Right cardiac atrium (tissue), 5 donors: ENCODE results near the gene OCIAD2. TPM values are rescaled to one million over a fixed set of nuclear protein-coding genes. Genes with fewer than 3 reads are reported as not detected.

Experiments used
- ATAC-seq, 2 donors: fragments of 200-7000 bp; cut with Tn5 transposase; one replicate each; pipeline versions ENCODE4 v1.8.0 to v1.9.1; 2020; ENCODE audit warnings: moderate library complexity in 2 of 2, mild to moderate bottlenecking in 1 of 2
- DNase-seq, 3 donors: peaks; one replicate each; pipeline ENCODE4 v3.0.0-alpha.2; 2020
- H3K27ac ChIP-seq: one replicate; pipeline ENCODE4 v1.5.1; 2013; ENCODE audit warnings: mild to moderate bottlenecking, low read length, control low read depth, moderate library complexity
- H3K27me3 ChIP-seq: one replicate; pipeline ENCODE4 v1.6.1; 2013; ENCODE audit not compliant: control insufficient read depth, insufficient read depth
- H3K4me1 ChIP-seq: one replicate; pipeline ENCODE4 v1.6.1; 2013; ENCODE audit warnings: low read length; ENCODE audit not compliant: control insufficient read depth, insufficient read depth
- H3K4me3 ChIP-seq: one replicate; pipeline ENCODE4 v1.5.1; 2013; ENCODE audit warnings: low read length, control low read depth
- H3K9me3 ChIP-seq: one replicate; pipeline ENCODE4 v1.6.1; 2013; ENCODE audit warnings: low read length; ENCODE audit not compliant: control insufficient read depth
- WGBS: extraction: QIAGEN DNeasy Blood & Tissue Kit; methylation state at CpG from one replicate; pipeline ENCODE4 v1.1.7; 2013; 5-methylcytosine and 5-hydroxymethylcytosine counted together
- intact Hi-C, 4 donors: fragments of 100-400 bp; cut with DNase I; formaldehyde crosslinking; loops; one replicate each; pipeline versions ENCODE4 v1.11.0 to v1.14.0; 2022 to 2023
- polyA plus RNA-seq: library from polyadenylated mRNA; stranded (reverse); fragments of 200-250 nt; gene quantifications from one replicate; pipeline ENCODE4 v1.2.3, GENCODE V29; 2013
- total RNA-seq, 4 donors: library from RNA; stranded (reverse); fragmentation: NEBNext Ultra II Directional; extraction: Animal tissue kit (Norgen Biotek cat#: 25700); gene quantifications; one replicate each; pipeline ENCODE4 v1.2.1, GENCODE V29; 2021
- donor health status: healthy with polysubstance abuse.
- donor health status: DM: no; HTN: yes; CAD: no.
- donor health status: DM: no; HTN: no; CAD: no.
- donor health status: DM: no; HTN: yes; CAD: no; lungs with severe emphysema.
- donor health status: DM: yes; HTN: yes; CAD: no.

The OCIAD2 gene
- total and polyA plus RNA-seq, 5 donors: 12.5 to 21.4 (median 15.8) TPM

DNA sequence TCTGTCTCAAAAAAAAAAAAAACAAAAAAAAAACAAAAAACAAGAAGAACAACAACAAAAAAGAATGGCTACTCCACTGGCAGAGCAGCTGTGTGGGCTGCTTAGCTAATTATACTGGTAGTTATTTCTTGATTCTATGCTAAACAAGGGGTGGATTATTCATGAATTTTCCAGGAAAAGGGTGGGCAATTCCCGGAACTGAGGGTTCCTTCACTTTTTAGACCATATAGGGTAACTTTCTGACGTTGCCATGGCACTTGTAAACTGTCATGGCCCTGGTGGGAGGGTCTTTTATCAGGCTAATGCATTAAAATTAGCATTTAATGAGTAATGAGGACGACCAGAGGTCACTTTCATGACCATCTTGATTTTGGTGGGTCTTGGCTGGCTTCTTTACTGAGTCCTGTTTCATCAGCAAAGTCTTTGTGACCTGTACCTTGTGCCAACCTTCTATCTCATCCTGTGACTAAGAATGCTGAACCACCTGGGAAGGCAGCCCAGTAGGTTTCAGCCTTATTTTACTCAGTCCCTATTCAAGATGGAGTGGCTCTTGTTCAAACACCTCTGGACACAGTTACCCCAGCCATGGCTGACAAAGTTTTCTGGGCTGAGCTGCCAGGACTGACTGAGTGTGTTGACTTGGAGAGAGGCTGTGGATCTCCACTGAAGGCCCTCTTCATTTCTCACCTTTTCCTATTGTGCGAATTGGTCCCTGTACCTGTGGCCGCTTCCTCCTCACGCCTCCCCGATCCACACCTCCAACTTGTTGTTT lies 1.3 kb upstream of the OCIAD2 start:
- no peak overlapping the region for H3K27ac ChIP-seq
- H3K4me1 ChIP-seq: no peaks in the 10 kb centered on the region
- ATAC-seq (no peak), DNase-seq (no peak)
- no peaks in the 10 kb centered on the region for H3K9me3 ChIP-seq
- H3K4me3 ChIP-seq: no peak overlapping the region
- no peaks in the 10 kb centered on the region for H3K27me3 ChIP-seq
- WGBS: 86% methylated on average over 7 of the region's 7 CpGs
- intact Hi-C loops: no loop called here

DNA sequence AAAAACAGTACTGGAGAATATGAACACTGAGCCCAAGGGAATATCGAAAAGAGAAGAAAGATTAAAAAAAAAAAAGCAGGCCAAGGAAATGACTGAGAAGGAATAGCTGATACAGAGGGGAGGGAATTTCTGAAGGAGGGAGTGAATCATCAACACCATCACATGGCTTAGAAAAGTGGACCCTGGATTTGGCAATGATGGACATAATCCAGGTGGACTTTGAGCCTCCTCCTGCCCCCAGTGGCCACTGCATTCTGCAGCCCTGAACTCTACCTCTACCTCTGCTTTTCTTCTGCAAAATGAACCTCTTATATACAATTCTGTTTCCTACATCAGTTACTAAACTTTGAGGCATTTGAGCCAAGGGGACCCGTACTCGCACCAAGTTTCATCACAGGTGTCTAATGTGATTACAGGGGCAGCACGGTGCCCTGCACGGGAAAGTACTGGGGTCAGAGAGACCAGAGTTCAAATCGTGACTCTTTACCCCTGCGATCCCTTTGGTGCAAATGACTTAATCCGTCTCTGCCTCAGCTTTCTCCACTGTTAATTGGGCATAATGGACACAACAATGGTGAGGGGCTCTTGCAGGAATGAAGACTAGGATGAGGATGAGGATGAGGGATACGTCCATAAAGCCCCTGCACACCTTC lies 1.1 kb downstream of the OCIAD2 start:
- no peaks in the 10 kb centered on the region for H3K4me1 ChIP-seq
- 83% methylated on average over 9 of the region's 9 CpGs for WGBS
- H3K27ac ChIP-seq: no peak overlapping the region
- no peaks in the 10 kb centered on the region for H3K27me3 ChIP-seq
- DNase-seq: no peak
- no peak for ATAC-seq
- no peak overlapping the region for H3K4me3 ChIP-seq
- intact Hi-C loops: no loop called here
- H3K9me3 ChIP-seq: no peaks in the 10 kb centered on the region

DNA sequence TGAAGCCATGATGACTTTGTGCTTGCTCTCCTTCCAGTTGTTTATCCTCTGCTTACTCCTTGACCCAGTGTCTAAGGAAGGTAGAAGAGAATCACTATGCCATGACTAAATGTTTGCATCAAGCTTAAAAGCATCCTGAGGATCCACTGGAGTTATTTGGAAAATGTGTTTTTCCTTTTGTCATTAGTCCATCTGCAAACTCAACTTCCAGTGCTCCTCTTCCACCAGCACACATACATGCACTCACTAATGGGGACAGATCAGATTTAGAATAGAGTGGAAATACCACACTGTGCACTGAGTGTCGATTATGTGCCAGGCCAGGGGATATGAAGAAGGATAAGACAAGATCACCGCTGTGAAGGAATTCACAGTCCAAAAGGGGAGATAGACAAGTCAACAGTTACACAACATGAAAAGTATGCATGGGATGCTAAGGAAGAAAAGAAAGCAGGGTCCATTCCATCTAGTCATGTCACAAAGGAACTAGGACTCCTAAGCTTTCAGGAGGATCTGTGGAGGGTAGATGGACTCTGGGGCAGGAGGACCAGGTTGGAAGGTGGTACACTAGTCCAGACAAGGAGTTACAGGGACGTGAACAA lies 1.9 kb downstream of the OCIAD2 start:
- Histone ChIP-seq H3K9me3 (no peaks in the 10 kb centered on the region), H3K4me1 (no peaks in the 10 kb centered on the region), H3K27ac (no peak overlapping the region), H3K27me3 (no peaks in the 10 kb centered on the region), H3K4me3 (no peak overlapping the region)
- ATAC-seq (no peak), DNase-seq (no peak)
- WGBS: 64% methylated on average over 3 of the region's 3 CpGs
- intact Hi-C loops: no loop called here

DNA sequence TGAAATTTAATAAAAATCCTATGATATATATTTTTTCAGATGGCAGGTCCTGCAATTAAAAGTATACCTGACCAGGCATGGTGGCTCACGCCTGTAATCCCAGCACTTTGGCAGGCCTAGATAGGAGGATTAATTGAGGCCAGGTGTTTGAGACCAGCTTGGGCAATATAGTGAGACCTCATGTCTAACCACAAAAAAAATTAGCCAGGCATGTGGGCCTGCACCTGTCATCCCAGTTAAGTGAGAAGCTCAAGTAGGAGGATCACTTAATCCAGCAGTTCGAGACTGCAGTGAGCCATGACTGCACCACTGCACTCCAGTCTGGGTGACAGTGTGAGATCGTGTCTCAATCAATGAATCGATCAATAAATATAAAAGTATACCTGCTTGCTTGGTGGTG lies 2.5 kb downstream of the OCIAD2 start:
- 96% methylated on average over 4 of the region's 4 CpGs for WGBS
- Histone ChIP-seq H3K9me3 (no peaks in the 10 kb centered on the region), H3K4me1 (no peaks in the 10 kb centered on the region), H3K27me3 (no peaks in the 10 kb centered on the region), H3K27ac (no peak overlapping the region), H3K4me3 (no peak overlapping the region)
- no peak for DNase-seq
- intact Hi-C loops: no loop called here
- no peak for ATAC-seq

GRCh38 chr4:48902266-48902665 lies 4.3 kb downstream of the OCIAD2 start:
- no peaks in the 10 kb centered on the region for H3K27me3 ChIP-seq
- DNase-seq (no peak), ATAC-seq (no peak)
- H3K4me1 ChIP-seq: no peaks in the 10 kb centered on the region
- no peaks in the 10 kb centered on the region for H3K9me3 ChIP-seq
- intact Hi-C loops: no loop called here
- H3K27ac ChIP-seq: no peak overlapping the region
- H3K4me3 ChIP-seq: no peak overlapping the region

DNA sequence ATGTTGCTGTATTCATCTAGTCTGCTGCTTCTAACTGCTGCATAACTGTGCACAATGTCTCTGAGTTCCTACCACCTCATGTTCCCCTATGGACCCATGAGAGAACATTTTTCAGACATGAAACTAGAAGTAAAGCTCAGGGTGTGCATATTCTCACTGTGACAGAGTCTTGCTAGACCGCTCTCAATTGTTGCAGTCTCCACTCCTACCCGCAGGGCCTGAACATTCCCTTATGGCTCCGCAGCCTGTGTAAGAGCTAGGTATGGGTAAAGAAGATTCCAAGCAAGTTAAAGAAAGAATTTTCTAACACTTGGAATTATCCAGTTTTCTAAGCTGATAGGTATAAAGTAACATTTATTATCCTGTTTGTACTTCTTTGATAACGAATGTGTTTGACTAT lies 5.4 kb downstream of the OCIAD2 start:
- Histone ChIP-seq H3K27me3 (no peaks in the 10 kb centered on the region), H3K9me3 (no peaks in the 10 kb centered on the region), H3K27ac (no peak overlapping the region), H3K4me1 (no peaks in the 10 kb centered on the region), H3K4me3 (no peak overlapping the region)
- 98% methylated on average over 4 of the region's 4 CpGs for WGBS
- no peak for DNase-seq
- no peak for ATAC-seq
- intact Hi-C loops: no loop called here

GRCh38 chr4:48899950-48900349 lies 6.6 kb downstream of the OCIAD2 start:
- no peaks in the 10 kb centered on the region for H3K27me3 ChIP-seq
- intact Hi-C loops: no loop called here
- H3K4me1 ChIP-seq: no peaks in the 10 kb centered on the region
- ATAC-seq (no peak), DNase-seq (no peak)
- H3K4me3 ChIP-seq: no peak overlapping the region
- no peaks in the 10 kb centered on the region for H3K9me3 ChIP-seq
- 61% methylated on average over 4 of the region's 4 CpGs for WGBS
- no peak overlapping the region for H3K27ac ChIP-seq

GRCh38 chr4:48899432-48899749 lies 7.2 kb downstream of the OCIAD2 start:
- WGBS: 45% methylated on average over 1 of the region's 1 CpG
- no peak overlapping the region for H3K4me3 ChIP-seq
- H3K27ac ChIP-seq: no peak overlapping the region
- no peak for DNase-seq
- no peaks in the 10 kb centered on the region for H3K27me3 ChIP-seq
- intact Hi-C loops: no loop called here
- no peaks in the 10 kb centered on the region for H3K9me3 ChIP-seq
- no peak for ATAC-seq
- H3K4me1 ChIP-seq: no peaks in the 10 kb centered on the region

DNA sequence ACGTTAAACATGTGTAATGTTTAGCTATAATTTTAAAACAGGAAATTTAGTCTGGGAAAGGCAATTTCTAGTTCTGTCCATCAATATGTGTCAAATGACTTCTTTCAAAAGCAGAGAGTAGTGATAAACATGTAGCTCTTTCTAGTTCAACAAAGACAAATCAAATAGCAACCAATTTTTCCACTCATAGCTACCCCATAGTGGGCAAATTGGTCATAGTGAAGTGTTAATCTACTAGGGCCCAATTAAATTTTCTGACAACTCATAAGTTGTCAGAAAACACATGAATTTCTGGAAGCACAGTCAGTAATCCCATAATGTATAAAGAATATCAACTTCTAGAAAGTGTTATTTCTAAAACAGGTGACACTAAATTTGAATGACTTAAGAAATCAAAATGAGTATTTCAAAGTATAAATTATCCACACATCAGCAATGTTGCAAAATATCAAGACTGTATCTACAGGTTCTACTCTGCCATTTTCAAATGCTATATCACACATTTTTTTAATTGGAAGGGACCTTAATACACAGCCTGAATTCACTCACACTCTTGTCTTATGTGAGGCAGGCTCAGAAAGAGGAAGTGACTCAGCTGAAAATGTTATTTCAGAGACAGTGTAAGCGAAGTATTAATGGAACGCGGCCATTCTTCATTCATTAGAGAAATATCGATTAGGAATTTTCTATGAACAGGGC lies 7.7 kb downstream of the OCIAD2 start:
- H3K9me3 ChIP-seq: no peaks in the 10 kb centered on the region
- ATAC-seq: peak in 1 of 2 donors; percentile 65
- H3K4me1 ChIP-seq: no peaks in the 10 kb centered on the region
- intact Hi-C loops: no loop called here
- no peak for DNase-seq
- 73% methylated on average over 5 of the region's 5 CpGs for WGBS
- H3K4me3 ChIP-seq: no peak overlapping the region
- H3K27ac ChIP-seq: no peak overlapping the region
- no peaks in the 10 kb centered on the region for H3K27me3 ChIP-seq

- no peaks in the 10 kb centered on the region for H3K9me3 ChIP-seq
- no peak for ATAC-seq
- DNase-seq: no peak
- intact Hi-C loops: no loop called here
- no peaks in the 10 kb centered on the region for H3K4me1 ChIP-seq
- H3K27me3 ChIP-seq: no peaks in the 10 kb centered on the region
- no peak overlapping the region for H3K27ac ChIP-seq
- H3K4me3 ChIP-seq: no peak overlapping the region
- WGBS: 85% methylated on average over 3 of the region's 3 CpGs
Measured at GRCh38 chr4:48896845-48897244, 9.7 kb downstream of the OCIAD2 start.

GRCh38 chr4:48891028-48891619 lies 15.4 kb downstream of the OCIAD2 start:
- intact Hi-C loops: no loop called here
- DNase-seq (no peak), ATAC-seq (no peak)
- no peak overlapping the region for H3K27ac ChIP-seq
- H3K27me3 ChIP-seq: no peaks in the 10 kb centered on the region
- no peaks in the 10 kb centered on the region for H3K9me3 ChIP-seq
- H3K4me1 ChIP-seq: no peaks in the 10 kb centered on the region
- no peak overlapping the region for H3K4me3 ChIP-seq
